ENCODE results near the gene MAST3.

The MAST3 gene

GRCh38 chr19:18150776-18151624 is 53.4 kb downstream of the MAST3 start:
- TF ChIP-seq GATA2 (IDR thresholded peaks at IDR 0.05; ENCODE audit: low read depth, low read length) (no peak), GATA3 (IDR thresholded peaks at IDR 0.05; ENCODE audit: low read depth, low read length) (no peak)

- TF ChIP-seq GATA3 (IDR thresholded peaks at IDR 0.05; ENCODE audit: low read depth, low read length) (no peak), GATA2 (IDR thresholded peaks at IDR 0.05; ENCODE audit: low read depth, low read length) (no peak)
Measured at GRCh38 chr19:18152442-18152816, 54.9 kb downstream of the MAST3 start.

GRCh38 chr19:18152817-18153555 is 55.4 kb downstream of the MAST3 start, which contains the start of gene PIK3R2:
TSS of gene PIK3R2 (plus strand) at chr19:18153163. CDS start at chr19:18155880, 2,717 bp downstream.
- TF ChIP-seq GATA2 (IDR thresholded peaks at IDR 0.05; ENCODE audit: low read depth, low read length) (no peak), GATA3 (IDR thresholded peaks at IDR 0.05; ENCODE audit: low read depth, low read length) (no peak)

DNA sequence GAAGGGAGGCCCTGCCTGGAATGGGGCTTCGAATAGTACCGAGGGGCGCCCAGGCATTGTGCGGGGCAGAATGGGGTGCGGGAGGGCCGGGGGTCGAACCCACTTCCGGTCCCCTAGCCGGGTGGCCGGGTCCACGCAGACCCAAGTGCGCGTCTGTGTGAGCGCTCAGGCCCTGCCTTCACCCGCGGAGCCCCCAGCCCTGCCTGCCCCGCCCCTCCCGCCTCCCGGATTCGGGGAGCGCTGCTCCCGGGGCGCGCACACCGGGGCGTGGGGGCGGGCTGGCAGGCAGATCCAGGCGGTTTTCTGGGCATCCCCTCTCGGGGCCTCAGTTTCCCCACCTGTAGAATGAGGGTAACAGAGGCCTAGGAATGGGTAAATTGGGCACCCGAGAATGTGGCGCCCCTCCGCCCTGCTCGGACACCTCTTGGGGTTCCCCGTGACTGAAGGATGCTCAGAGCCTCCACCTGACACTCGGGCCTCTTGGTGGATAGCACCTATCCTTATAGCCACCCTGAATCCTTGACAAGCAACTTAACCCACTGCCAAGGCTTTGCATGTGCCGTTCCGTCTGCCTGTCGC is 56.1 kb downstream of the MAST3 start:
- no peak for TF ChIP-seq GATA2 (IDR thresholded peaks at IDR 0.05; ENCODE audit: low read depth, low read length)
- TF ChIP-seq GATA3 (IDR thresholded peaks at IDR 0.05; ENCODE audit: low read depth, low read length) = no peak

- TF ChIP-seq GATA2 (IDR thresholded peaks at IDR 0.05; ENCODE audit: low read depth, low read length) (no peak), GATA3 (IDR thresholded peaks at IDR 0.05; ENCODE audit: low read depth, low read length) (no peak)
Measured at GRCh38 chr19:18155095-18156087, 57.8 kb downstream of the MAST3 start.

GRCh38 chr19:18156268-18156667 is 58.7 kb downstream of the MAST3 start:
- TF ChIP-seq GATA3 (IDR thresholded peaks at IDR 0.05; ENCODE audit: low read depth, low read length) (no peak), GATA2 (IDR thresholded peaks at IDR 0.05; ENCODE audit: low read depth, low read length) (no peak)

DNA sequence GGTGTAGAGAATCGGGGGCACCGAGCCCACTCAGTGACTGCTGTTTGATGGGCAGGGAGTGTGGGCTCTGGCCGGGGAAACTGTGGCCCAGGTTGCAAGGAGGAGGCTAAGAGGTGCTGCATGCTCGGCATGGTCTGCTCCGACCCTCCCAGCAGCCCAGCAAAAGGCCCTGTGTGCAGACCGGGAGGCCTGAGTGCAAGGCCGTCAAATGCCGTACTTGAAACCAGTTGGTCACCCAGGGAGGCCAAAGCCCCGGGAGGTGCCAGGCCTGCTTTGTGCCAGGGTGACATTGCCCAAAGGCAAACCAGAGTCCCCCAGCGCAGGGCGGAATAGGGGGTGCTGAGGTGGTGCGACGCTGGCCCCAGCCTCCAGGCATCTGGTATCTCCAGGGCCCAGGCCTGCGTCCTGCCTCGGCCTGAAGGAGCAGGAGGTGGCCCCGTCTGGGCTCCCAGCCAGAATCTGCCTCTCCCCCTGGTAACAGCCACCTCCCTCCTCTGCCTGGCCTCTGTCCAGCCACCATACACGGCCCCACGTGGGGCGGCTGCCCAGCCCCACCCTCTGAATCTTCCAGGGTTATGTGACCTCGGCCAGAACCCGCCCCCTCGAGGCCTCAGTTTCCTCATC is 59.4 kb downstream of the MAST3 start:
- no peak for TF ChIP-seq GATA3 (IDR thresholded peaks at IDR 0.05; ENCODE audit: low read depth, low read length)
- TF ChIP-seq GATA2 (IDR thresholded peaks at IDR 0.05; ENCODE audit: low read depth, low read length) = peak; percentile 68

DNA sequence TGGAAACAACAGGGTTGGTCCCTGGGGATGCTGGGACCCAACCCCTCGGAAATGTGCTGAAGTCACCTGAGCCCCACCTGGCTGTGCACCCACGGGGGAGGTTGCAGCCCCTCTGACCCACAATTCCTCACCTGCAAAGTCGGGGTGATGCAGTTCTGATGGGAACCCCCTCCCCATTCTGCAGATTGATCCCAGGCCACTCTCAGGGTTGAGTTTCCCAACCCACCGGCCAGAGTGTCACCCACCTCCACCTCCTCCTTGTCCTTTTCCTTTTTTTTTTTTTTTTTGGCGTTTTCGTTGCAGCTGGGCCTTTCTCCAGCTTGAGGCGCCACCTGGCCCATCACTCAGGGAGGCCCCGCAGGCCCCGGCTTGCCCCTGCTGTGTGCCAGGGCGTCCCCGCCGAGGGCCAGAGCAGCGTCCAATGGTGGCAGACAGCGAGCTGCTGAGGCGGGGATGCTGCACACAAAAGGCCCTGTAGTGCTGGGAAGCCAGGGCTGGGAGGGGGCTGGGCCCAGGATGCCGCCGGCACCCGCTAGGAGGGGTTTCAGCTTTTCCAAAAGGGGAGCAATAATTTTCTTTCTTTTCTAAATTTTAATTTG is 60.0 kb downstream of the MAST3 start:
- TF ChIP-seq GATA2 (IDR thresholded peaks at IDR 0.05; ENCODE audit: low read depth, low read length) (no peak), GATA3 (IDR thresholded peaks at IDR 0.05; ENCODE audit: low read depth, low read length) (no peak)

GRCh38 chr19:18158467-18158866 is 60.9 kb downstream of the MAST3 start:
- TF ChIP-seq GATA2 (IDR thresholded peaks at IDR 0.05; ENCODE audit: low read depth, low read length) (no peak), GATA3 (IDR thresholded peaks at IDR 0.05; ENCODE audit: low read depth, low read length) (no peak)

DNA sequence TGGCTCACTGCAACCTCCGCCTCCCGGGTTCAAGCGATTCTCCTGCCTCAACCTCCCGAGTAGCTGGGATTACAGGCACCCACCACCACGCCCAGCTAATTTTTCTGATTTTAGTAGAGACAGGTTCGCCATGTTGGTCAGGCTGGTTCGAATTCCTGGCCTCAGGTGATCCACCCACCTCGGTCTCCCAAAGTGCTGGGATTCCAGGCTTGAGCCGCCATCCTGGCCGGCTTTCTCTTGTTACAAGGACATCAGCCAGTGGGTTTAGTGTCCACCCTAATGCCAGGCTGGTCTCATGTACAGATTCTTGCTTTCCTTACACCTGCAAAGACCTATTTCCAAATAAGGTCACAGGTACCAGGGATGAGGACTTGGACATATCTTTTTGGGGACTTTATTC is 62.2 kb downstream of the MAST3 start:
- no peak for TF ChIP-seq GATA3 (IDR thresholded peaks at IDR 0.05; ENCODE audit: low read depth, low read length)
- TF ChIP-seq GATA2 (IDR thresholded peaks at IDR 0.05; ENCODE audit: low read depth, low read length) = no peak

- TF ChIP-seq GATA2 (IDR thresholded peaks at IDR 0.05; ENCODE audit: low read depth, low read length) (0 out of 2 replicates have a peak, but pooled peaks have one; percentile 31), GATA3 (IDR thresholded peaks at IDR 0.05; ENCODE audit: low read depth, low read length) (no peak)
Measured at GRCh38 chr19:18160493-18160970, 63.0 kb downstream of the MAST3 start.

GRCh38 chr19:18160971-18161635 is 63.5 kb downstream of the MAST3 start:
- TF ChIP-seq GATA3 (IDR thresholded peaks at IDR 0.05; ENCODE audit: low read depth, low read length) = no peak
- no peak for TF ChIP-seq GATA2 (IDR thresholded peaks at IDR 0.05; ENCODE audit: low read depth, low read length)

Measured in SH-SY5Y (cell line).